GM19023 (cell line): ENCODE measurements around the gene TAPT1.

Source experiments
- ATAC-seq: cut with Tn5 transposase; IDR thresholded peaks from one replicate; pipeline ENCODE4 v1.9.1; 2021; ENCODE audit warnings: mild to moderate bottlenecking, moderate library complexity; ENCODE audit not compliant: unreplicated experiment

The TAPT1 gene

GRCh38 chr4:16111533-16111932 lies 114.7 kb downstream of the TAPT1 start:
- no peak for ATAC-seq

- ATAC-seq = no peak
Measured at GRCh38 chr4:16110661-16111290, 115.5 kb downstream of the TAPT1 start.
